Measurements from ENCODE around the gene KRTCAP2. TPM values are rescaled to one million over a fixed set of nuclear protein-coding genes. Genes with fewer than 3 reads are reported as not detected.

The KRTCAP2 gene
- total RNA-seq, 1 donor from 2014 or later = 117 TPM

- no peaks in the 10 kb centered on the region for H3K27me3 ChIP-seq
- peak overlapping the region; percentile 92 for H3K27ac ChIP-seq
- TF ChIP-seq CTCF (IDR thresholded peaks at IDR 0.05) (no peak), POLR2A (IDR thresholded peaks at IDR 0.05) (no peak), POLR2AphosphoS5 (IDR thresholded peaks at IDR 0.05; ENCODE audit: insufficient read depth in 1 of 2, low read depth in 1 of 2) (no peak)
- intact Hi-C loops (cut with DNase I) = no loop called here
- no peaks in the 10 kb centered on the region for H3K36me3 ChIP-seq
- H3K9me3 ChIP-seq = no peaks in the 10 kb centered on the region
- peaks cover 68% of the 10 kb centered on the region for H3K4me1 ChIP-seq
- H3K4me3 ChIP-seq = no peak overlapping the region
- DNase-seq (ENCODE audit: extremely low spot score in 2 of 2) = no peak
Observed at GRCh38 chr1:155125511-155125945, 47.6 kb downstream of the KRTCAP2 start.

GRCh38 chr1:155124503-155125463 is 48.3 kb downstream of the KRTCAP2 start:
- peaks cover 63% of the 10 kb centered on the region for H3K4me1 ChIP-seq

GRCh38 chr1:155123801-155124200 is 49.3 kb downstream of the KRTCAP2 start:
- no peak for TF ChIP-seq POLR2AphosphoS5 (IDR thresholded peaks at IDR 0.05; ENCODE audit: insufficient read depth in 1 of 2, low read depth in 1 of 2)
- no peak for TF ChIP-seq POLR2A (IDR thresholded peaks at IDR 0.05)
- TF ChIP-seq CTCF (IDR thresholded peaks at IDR 0.05) = no peak
- no peak overlapping the region for H3K4me3 ChIP-seq
- no peaks in the 10 kb centered on the region for H3K36me3 ChIP-seq
- H3K9me3 ChIP-seq = no peaks in the 10 kb centered on the region
- peaks cover 53% of the 10 kb centered on the region for H3K4me1 ChIP-seq
- no peak for DNase-seq (ENCODE audit: extremely low spot score in 2 of 2)
- no peaks in the 10 kb centered on the region for H3K27me3 ChIP-seq
- no peak overlapping the region for H3K27ac ChIP-seq
- intact Hi-C loops (cut with DNase I) = no loop called here

More at GRCh38 chr1:155124503-155125463, 48.3 kb downstream of the KRTCAP2 start:
- Histone ChIP-seq H3K4me3 (no peak overlapping the region), H3K27ac (peak overlapping the region; percentile 17), H3K27me3 (no peaks in the 10 kb centered on the region), H3K36me3 (no peaks in the 10 kb centered on the region), H3K9me3 (no peaks in the 10 kb centered on the region)
- DNase-seq (ENCODE audit: extremely low spot score in 2 of 2) = no peak
- intact Hi-C loops (cut with DNase I) = no loop called here
- no peak for TF ChIP-seq POLR2AphosphoS5 (IDR thresholded peaks at IDR 0.05; ENCODE audit: insufficient read depth in 1 of 2, low read depth in 1 of 2)
- TF ChIP-seq POLR2A (IDR thresholded peaks at IDR 0.05) = no peak
- TF ChIP-seq CTCF (IDR thresholded peaks at IDR 0.05) = no peak

GRCh38 chr1:155122308-155122707 is 50.8 kb downstream of the KRTCAP2 start:
- H3K27me3 ChIP-seq = no peaks in the 10 kb centered on the region
- intact Hi-C loops (cut with DNase I) = no loop called here

More at GRCh38 chr1:155122308-155122707, 50.8 kb downstream of the KRTCAP2 start:
- Histone ChIP-seq H3K27ac (no peak overlapping the region), H3K4me1 (peaks cover 40% of the 10 kb centered on the region), H3K36me3 (no peaks in the 10 kb centered on the region), H3K4me3 (no peak overlapping the region), H3K9me3 (no peaks in the 10 kb centered on the region)
- TF ChIP-seq POLR2AphosphoS5 (IDR thresholded peaks at IDR 0.05; ENCODE audit: insufficient read depth in 1 of 2, low read depth in 1 of 2) (no peak), CTCF (IDR thresholded peaks at IDR 0.05) (no peak), POLR2A (IDR thresholded peaks at IDR 0.05) (no peak)
- DNase-seq (ENCODE audit: extremely low spot score in 2 of 2) = no peak
